WI38 (cell line): Measurements from ENCODE around the gene FAM222A.

Experiments
- H3K4me3 ChIP-seq: 2 replicates; pipeline ENCODE4 v1.5.1; 2011; ENCODE audit warnings: low read depth, mild to moderate bottlenecking, control low read depth, low read length
- TF ChIP-seq, protein P1 (sequence below): IDR thresholded peaks from 2 replicates; pipeline ENCODE4 v1.5.1; 2012; ENCODE audit warnings: low read depth, mild to moderate bottlenecking, control low read depth, low read length

FAM222A gene

DNA sequence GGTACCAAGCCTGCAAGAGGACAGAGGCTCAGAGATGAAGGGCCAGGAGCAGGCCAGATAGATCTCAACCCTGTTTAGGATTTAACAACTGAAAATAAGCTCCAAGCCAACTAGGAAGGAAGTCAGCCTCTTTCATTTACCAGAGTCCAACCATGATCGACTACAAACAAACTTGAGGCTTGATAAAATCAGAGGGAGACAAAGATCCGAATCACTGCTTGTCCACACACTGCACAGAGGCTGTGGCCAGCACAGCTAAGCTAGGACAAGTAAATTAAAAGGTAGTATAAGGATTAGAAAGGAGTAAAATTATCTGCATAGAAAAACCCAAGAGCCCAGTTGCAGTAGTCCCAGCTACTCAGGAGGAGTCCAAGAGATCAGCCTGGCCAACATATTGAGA is 40.3 kb downstream of the FAM222A start:
- TF ChIP-seq, protein P1, sequence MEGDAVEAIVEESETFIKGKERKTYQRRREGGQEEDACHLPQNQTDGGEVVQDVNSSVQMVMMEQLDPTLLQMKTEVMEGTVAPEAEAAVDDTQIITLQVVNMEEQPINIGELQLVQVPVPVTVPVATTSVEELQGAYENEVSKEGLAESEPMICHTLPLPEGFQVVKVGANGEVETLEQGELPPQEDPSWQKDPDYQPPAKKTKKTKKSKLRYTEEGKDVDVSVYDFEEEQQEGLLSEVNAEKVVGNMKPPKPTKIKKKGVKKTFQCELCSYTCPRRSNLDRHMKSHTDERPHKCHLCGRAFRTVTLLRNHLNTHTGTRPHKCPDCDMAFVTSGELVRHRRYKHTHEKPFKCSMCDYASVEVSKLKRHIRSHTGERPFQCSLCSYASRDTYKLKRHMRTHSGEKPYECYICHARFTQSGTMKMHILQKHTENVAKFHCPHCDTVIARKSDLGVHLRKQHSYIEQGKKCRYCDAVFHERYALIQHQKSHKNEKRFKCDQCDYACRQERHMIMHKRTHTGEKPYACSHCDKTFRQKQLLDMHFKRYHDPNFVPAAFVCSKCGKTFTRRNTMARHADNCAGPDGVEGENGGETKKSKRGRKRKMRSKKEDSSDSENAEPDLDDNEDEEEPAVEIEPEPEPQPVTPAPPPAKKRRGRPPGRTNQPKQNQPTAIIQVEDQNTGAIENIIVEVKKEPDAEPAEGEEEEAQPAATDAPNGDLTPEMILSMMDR, result no peak
- no peak overlapping the region for H3K4me3 ChIP-seq

DNA sequence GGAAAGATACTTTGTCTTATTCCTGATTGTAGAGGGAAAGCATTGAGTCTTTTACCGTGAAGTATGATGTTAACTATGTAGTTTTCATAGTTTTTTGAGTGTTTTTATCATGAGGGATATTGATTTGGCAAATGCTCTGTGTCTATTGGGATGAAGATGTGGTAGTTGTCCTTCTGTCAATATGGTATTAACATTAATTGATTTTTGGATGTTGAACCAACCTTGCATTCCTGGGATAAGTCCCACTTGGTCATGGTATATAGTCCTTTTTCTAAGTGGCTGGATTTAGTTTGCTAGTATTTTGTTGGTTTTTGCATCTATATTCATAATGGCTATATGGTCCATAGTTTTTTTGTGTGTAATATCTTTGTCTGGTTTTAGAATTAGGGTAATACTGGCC is 42.8 kb downstream of the FAM222A start:
- TF ChIP-seq, protein P1, result no peak
- no peak overlapping the region for H3K4me3 ChIP-seq

DNA sequence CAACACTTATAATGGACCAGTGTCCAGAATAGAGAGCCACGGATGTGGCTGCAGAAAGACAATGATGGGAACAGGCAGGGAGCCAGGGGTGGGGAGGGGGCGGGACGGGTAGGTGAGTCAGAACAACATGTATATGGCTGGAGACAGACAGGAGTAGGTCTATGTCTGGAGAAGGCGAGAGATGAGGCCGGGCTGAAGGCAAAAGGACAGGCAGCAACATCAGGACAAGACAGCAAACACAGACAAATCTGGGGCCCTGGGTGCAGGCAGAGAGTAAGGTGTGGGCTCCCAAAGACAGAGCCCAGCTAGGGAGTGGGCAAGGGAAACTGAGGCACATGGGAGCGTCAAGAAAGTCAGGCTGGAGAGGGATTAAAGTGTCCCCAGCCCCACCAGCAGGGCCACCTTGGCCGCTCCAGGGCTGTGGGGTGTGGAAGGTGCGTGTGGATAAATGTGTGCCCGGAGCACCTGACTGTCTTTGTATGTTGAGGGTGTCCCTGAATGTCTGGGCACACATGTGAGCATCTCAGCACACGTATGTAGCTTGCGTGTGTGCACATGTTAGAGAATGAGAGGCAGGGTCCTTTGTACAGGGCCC is 44.1 kb downstream of the FAM222A start:
- TF ChIP-seq, protein P1, result no peak
- H3K4me3 ChIP-seq, result no peak overlapping the region

DNA sequence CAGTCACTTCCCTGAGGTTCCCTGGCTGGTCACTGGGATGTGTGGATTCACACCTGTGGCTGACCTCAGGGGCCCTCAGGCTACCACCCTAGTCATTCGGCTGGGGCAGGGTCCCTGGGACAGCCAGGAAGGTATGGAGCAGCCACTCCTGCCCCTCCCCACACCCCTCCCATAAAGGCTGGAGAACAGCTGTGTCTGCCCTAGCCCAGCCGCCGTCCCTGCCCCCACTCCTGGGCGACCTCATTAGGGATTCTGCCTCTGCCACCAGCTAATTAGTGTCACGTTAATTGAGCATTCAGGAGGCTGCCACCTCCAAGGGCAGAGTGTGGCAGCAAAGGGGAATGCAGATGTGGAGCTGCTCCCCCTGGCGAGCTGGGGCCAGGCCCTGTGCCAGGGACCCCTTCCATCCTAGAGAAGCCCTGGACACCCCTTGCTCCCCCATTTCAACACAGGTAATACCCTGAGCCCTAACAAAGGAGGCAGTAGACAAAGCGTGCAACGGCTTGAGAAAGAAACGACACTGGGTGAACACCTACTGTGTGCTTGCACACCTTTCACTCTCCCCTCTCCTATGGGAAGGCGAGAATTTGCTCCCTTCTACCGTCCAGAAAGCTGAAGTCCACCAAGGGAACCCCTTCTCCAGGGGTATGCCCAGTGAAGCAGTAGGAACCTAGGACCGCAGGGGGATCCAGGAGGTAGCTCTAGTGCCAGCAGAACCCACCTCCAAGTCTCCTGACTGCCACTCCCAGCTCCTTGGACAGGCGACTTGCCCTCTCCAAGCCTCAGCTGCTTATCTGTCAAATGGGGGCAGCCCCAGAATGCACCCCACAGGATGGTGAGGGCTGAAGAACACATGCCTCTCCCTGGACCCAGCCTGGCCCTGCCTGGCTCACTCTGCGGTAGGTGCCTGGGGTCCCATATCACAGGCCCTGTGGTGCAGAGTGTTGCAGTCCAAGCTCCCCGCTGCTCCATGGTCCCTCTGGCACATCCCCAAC is 45.1 kb downstream of the FAM222A start:
- TF ChIP-seq, protein P1, result no peak
- H3K4me3 ChIP-seq, result no peak overlapping the region

DNA sequence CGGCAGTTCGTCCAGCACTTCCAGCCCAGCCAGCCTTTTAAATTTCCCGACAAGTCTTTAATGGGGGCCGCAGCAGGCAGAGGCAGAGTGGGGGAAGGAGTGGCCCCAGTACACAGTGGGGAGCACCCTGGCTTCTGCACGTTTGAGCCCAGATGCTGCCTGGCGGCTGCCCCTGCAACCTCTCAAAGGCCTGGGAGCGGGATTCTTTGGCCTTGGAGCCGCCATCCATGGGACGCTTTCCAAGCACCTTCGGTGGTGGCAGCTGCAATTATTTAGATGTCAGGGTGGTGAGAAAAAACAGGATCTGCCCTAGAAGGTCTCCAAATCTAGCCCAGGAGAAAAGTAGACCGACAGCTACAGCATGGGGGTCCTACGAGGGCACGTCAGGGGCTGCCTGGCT is 46.0 kb downstream of the FAM222A start:
- TF ChIP-seq, protein P1, result no peak

DNA sequence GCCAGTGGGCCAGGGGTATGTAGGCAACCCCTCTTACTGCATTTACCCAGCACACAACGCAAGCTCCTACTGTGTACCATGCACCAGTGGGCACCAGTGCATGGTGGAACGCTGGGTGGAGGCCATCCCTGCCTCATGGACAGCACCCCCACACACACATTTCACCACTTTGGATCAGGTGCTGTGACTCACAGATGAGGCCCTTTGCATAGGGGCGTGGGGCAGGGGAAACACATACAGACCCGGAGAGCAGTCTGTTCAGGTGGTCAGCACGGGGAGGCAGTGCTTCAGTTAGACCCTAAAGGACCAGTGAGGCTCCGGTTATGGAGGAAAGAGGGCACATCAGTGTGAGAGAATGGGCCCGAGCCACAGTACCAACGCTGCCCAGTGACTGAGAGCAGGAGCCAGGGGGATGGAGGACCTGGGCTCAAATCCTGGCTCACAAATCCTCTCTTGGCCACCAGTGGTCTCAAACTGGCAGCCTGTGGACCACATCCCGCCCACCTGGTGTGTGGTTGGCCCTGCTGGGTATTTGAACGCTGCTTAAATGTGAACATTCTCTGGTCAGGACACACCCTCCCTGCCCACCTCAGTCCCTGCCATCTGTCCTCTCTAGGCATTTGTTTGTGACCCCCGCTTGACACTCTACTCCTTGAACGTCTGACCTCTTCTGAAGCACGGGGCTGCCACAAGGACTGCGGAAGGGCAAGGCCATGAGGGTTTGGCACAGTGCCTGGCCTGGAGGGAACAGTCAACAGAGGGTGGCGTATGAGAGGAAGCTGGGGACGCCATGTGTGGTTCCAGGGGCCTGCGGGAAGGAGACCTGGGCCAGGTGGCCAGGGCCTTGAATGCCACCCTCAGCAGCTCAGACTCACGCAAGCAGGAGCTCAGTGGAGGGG is 46.7 kb downstream of the FAM222A start:
- H3K4me3 ChIP-seq, result no peak overlapping the region
- TF ChIP-seq, protein P1, result no peak

More for the DNA sequence above, 46.0 kb downstream of the FAM222A start:
- H3K4me3 ChIP-seq, result no peak overlapping the region
